ENCODE data around the gene YBX3. TPM values are rescaled to one million over a fixed set of nuclear protein-coding genes. Genes with fewer than 3 reads are reported as not detected.

The YBX3 gene
- total and polyA plus RNA-seq, 2 of the 4 experiments (the other 2 are of a cell fraction): 33.7 to 132 TPM

DNA sequence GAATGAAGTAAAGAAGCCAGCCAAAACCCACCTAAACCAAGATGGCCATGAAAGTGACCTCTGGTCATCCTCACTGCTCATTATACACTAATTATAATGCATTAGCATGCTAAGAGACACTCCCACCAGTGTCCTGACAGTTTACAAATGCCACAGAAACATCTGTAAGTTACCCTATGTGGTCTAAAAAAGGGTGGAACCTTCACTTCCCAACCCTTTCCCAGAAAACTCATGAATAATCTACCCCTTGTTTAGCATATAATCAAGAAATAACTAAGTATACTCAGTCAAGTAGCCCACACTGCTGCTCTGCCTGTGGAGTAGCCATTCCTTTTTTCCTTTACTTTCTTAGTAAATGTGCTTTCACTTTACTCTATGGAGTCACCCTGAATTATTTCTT is 69.1 kb downstream of the YBX3 start:
- no peak overlapping the region for H3K4me3 ChIP-seq (ENCODE audit: insufficient read depth, low read depth, low read length)
- no peak overlapping the region for H2BK120ac ChIP-seq (ENCODE audit: low read depth, low read length)
- peaks cover 3% of the 10 kb centered on the region for H3K9me3 ChIP-seq (ENCODE audit: control insufficient read depth, insufficient read depth, low read length)
- no peaks in the 10 kb centered on the region for H3K9me1 ChIP-seq (ENCODE audit: insufficient read depth, low read length)
- no peak overlapping the region for H3K4ac ChIP-seq (ENCODE audit: low read depth, low read length)
- H3K79me1 ChIP-seq (ENCODE audit: low read depth in 1 of 2, low read length in 2 of 2): no peaks in the 10 kb centered on the region
- H3K18ac ChIP-seq (ENCODE audit: low read depth, low read length): no peak overlapping the region
- dilution Hi-C loops (cut with HindIII; ENCODE audit: low sequenced_read_pairs, unreplicated experiment) (no loop called here), intact Hi-C loops (cut with micrococcal nuclease) (no loop called here), in situ Hi-C loops (cut with MboI; ENCODE audit: low sequenced_read_pairs) (no loop called here)
- no peak overlapping the region for H4K5ac ChIP-seq (ENCODE audit: low read depth, low read length)
- no peaks in the 10 kb centered on the region for H3K27me3 ChIP-seq (ENCODE audit: control insufficient read depth, insufficient read depth, low read length)
- H3K23ac ChIP-seq (ENCODE audit: low read depth, low read length): no peak overlapping the region
- H2AK9ac ChIP-seq (replicated peaks; ENCODE audit: low read depth, low read length, poor library complexity): no peak overlapping the region
- H3K9ac ChIP-seq (ENCODE audit: low read depth, low read length): no peak overlapping the region
- H2BK15ac ChIP-seq (ENCODE audit: low read depth, low read length): no peak overlapping the region
- ChIA-PET POLR2A (ENCODE audit: unreplicated experiment) (no interaction called here), CTCF (no interaction called here)
- H3K27ac ChIP-seq (ENCODE audit: insufficient read depth, low read length): no peak overlapping the region
- no peak overlapping the region for H3K4me2 ChIP-seq (ENCODE audit: low read depth, low read length)
- H4K91ac ChIP-seq (ENCODE audit: insufficient read depth, low read depth, low read length): no peak overlapping the region
- ATAC-seq (ENCODE audit: low read depth): no peak
- no peaks in the 10 kb centered on the region for H3K36me3 ChIP-seq (ENCODE audit: control insufficient read depth, insufficient read depth, low read length)
- H4K20me1 ChIP-seq (ENCODE audit: insufficient read depth, low read length): no peaks in the 10 kb centered on the region
- no peak overlapping the region for H2BK5ac ChIP-seq (ENCODE audit: low read depth, low read length, poor library complexity, severe bottlenecking)
- no peak overlapping the region for H3K56ac ChIP-seq (ENCODE audit: extremely low read depth, insufficient read depth, low read length)
- no peak overlapping the region for H2BK20ac ChIP-seq (ENCODE audit: low read depth, low read length)
- no peak overlapping the region for H3K14ac ChIP-seq (replicated peaks; ENCODE audit: low read depth, low read length)
- DNase-seq: no peak
- no peak overlapping the region for H2AK5ac ChIP-seq (ENCODE audit: low read depth, low read length)
- H4K8ac ChIP-seq (ENCODE audit: low read depth in 2 of 2, low read length in 2 of 2): no peak overlapping the region
- no peaks in the 10 kb centered on the region for H3K4me1 ChIP-seq (ENCODE audit: control insufficient read depth, insufficient read depth, low read length)
- BruUV-seq (replicated peaks): no TSS peak
- H2AFZ ChIP-seq (replicated peaks; ENCODE audit: low read length, poor library complexity): no peak overlapping the region
- no peak for TF ChIP-seq CEBPB (IDR thresholded peaks at IDR 0.05; ENCODE audit: low read depth, low read length)
- TF ChIP-seq ELK1 (IDR thresholded peaks at IDR 0.05; ENCODE audit: borderline replicate concordance, low read depth, low read length): no peak
- TF ChIP-seq, protein P1, sequence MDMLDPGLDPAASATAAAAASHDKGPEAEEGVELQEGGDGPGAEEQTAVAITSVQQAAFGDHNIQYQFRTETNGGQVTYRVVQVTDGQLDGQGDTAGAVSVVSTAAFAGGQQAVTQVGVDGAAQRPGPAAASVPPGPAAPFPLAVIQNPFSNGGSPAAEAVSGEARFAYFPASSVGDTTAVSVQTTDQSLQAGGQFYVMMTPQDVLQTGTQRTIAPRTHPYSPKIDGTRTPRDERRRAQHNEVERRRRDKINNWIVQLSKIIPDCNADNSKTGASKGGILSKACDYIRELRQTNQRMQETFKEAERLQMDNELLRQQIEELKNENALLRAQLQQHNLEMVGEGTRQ (IDR thresholded peaks at IDR 0.05; ENCODE audit: low read depth, low read length): no peak
- no peak for TF ChIP-seq RAD21 (IDR thresholded peaks at IDR 0.05; ENCODE audit: low read length)
- TF ChIP-seq, protein P2, sequence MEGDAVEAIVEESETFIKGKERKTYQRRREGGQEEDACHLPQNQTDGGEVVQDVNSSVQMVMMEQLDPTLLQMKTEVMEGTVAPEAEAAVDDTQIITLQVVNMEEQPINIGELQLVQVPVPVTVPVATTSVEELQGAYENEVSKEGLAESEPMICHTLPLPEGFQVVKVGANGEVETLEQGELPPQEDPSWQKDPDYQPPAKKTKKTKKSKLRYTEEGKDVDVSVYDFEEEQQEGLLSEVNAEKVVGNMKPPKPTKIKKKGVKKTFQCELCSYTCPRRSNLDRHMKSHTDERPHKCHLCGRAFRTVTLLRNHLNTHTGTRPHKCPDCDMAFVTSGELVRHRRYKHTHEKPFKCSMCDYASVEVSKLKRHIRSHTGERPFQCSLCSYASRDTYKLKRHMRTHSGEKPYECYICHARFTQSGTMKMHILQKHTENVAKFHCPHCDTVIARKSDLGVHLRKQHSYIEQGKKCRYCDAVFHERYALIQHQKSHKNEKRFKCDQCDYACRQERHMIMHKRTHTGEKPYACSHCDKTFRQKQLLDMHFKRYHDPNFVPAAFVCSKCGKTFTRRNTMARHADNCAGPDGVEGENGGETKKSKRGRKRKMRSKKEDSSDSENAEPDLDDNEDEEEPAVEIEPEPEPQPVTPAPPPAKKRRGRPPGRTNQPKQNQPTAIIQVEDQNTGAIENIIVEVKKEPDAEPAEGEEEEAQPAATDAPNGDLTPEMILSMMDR (conservative IDR thresholded peaks at IDR 0.05; ENCODE audit: low read depth, low read length): no peak
- TF ChIP-seq SMC3 (IDR thresholded peaks at IDR 0.05; ENCODE audit: low read depth, low read length): no peak
- no peak for TF ChIP-seq BHLHE40 (IDR thresholded peaks at IDR 0.05; ENCODE audit: low read depth, low read length)
- TF ChIP-seq FOS (IDR thresholded peaks at IDR 0.05; ENCODE audit: low read depth, low read length): no peak
- TF ChIP-seq NFE2L2 (IDR thresholded peaks at IDR 0.05; ENCODE audit: low read depth, low read length): no peak
- no peak for TF ChIP-seq MXI1 (IDR thresholded peaks at IDR 0.05; ENCODE audit: borderline replicate concordance, low read depth, low read length)
- TF ChIP-seq RCOR1 (IDR thresholded peaks at IDR 0.05; ENCODE audit: insufficient replicate concordance, low read length): no peak
- TF ChIP-seq RFX5 (IDR thresholded peaks at IDR 0.05; ENCODE audit: low read depth, low read length): no peak
- no peak for TF ChIP-seq MAZ (IDR thresholded peaks at IDR 0.05; ENCODE audit: borderline replicate concordance, low read depth, low read length)
- TF ChIP-seq POLR2A (IDR thresholded peaks at IDR 0.05; ENCODE audit: low read depth, low read length): no peak
- TF ChIP-seq MAFK (IDR thresholded peaks at IDR 0.05; ENCODE audit: low read depth, low read length): no peak
- TF ChIP-seq CHD1 (IDR thresholded peaks at IDR 0.05; ENCODE audit: low read depth, low read length): no peak

Measured in IMR-90 (cell line).